Measurements from ENCODE around the gene KIFBP.
"Not testable (repeated sequence)": the region's sequence is repeated elsewhere in the genome, so short reads cannot be mapped to it uniquely, and the experiment has no call there.

KIFBP gene

GRCh38 chr10:69004821-69005220, 16.2 kb downstream of the KIFBP start:
- DNase-seq = peak; percentile 12

GRCh38 chr10:69005704-69006485, 17.3 kb downstream of the KIFBP start:
- DNase-seq = no peak

- no peak for DNase-seq
These were observed 18.7 kb downstream of the KIFBP start for GRCh38 chr10:69007260-69007659.

GRCh38 chr10:69009360-69009759, 20.8 kb downstream of the KIFBP start:
- no peak for DNase-seq

GRCh38 chr10:69010151-69010640, 21.6 kb downstream of the KIFBP start:
- DNase-seq = no peak

GRCh38 chr10:69012778-69013177, 24.2 kb downstream of the KIFBP start:
- not testable (repeated sequence) for DNase-seq

- no peak for DNase-seq
These were observed 25.6 kb downstream of the KIFBP start for GRCh38 chr10:69014171-69014570.

- no peak for DNase-seq
These were observed 30.0 kb downstream of the KIFBP start for GRCh38 chr10:69018613-69019012.

- DNase-seq = no peak
These were observed 34.0 kb downstream of the KIFBP start for GRCh38 chr10:69022611-69023010.

GRCh38 chr10:69025370-69025896, 36.8 kb downstream of the KIFBP start:
- DNase-seq = no peak

GRCh38 chr10:69033256-69033655, 44.7 kb downstream of the KIFBP start:
- no peak for DNase-seq

GRCh38 chr10:69037489-69037888, 48.9 kb downstream of the KIFBP start:
- no peak for DNase-seq

GRCh38 chr10:69040904-69041303, 52.3 kb downstream of the KIFBP start:
- not testable (repeated sequence) for DNase-seq

- DNase-seq = no peak
These were observed 53.8 kb downstream of the KIFBP start for GRCh38 chr10:69042417-69042816.

- no peak for DNase-seq
These were observed 54.2 kb downstream of the KIFBP start for GRCh38 chr10:69042838-69043237.

GRCh38 chr10:69043931-69044531, 55.4 kb downstream of the KIFBP start:
- no peak for DNase-seq

- no peak for DNase-seq
These were observed 55.9 kb downstream of the KIFBP start for GRCh38 chr10:69044546-69044945.

- DNase-seq = no peak
These were observed 57.1 kb downstream of the KIFBP start for GRCh38 chr10:69045441-69046300.

GRCh38 chr10:69047111-69047832, 58.7 kb downstream of the KIFBP start:
- no peak for DNase-seq

- DNase-seq = no peak
These were observed 59.5 kb downstream of the KIFBP start for GRCh38 chr10:69048103-69048502.

GRCh38 chr10:69049566-69049961, 61.0 kb downstream of the KIFBP start:
- no peak for DNase-seq

- no peak for DNase-seq
These were observed 62.7 kb downstream of the KIFBP start for GRCh38 chr10:69051303-69051702.

Measured in amniotic stem cell (primary cell).